ENCODE measurements around the gene GALNT5.

DNA sequence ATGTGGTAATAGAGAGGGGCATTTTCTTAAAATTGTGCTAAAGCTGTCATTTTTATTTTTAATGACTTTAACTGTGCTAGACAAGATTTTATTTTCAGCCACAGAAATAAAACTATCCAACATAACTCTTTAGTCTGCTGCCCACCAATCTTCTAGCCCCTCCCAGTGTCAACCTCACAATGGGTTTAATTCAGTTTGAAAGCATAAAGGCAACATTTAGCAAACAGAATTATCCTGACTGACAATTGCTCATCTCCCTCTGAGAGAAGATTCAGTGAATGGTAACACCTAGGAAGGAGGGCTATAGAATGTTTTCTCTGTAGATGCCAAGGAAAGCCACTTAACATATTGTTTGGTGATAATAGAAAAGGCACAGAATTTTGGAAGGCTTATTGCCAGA is 62.9 kb downstream of the GALNT5 start:
- TF ChIP-seq POLR2A (IDR thresholded peaks at IDR 0.05; ENCODE audit: low read depth, low read length) (no peak), POLR2AphosphoS5 (IDR thresholded peaks at IDR 0.05; ENCODE audit: low read depth, low read length) (no peak), TAF1 (IDR thresholded peaks at IDR 0.05; ENCODE audit: low read depth, low read length) (no peak)
